ENCODE results near the gene LRRC3.

LRRC3 gene

DNA sequence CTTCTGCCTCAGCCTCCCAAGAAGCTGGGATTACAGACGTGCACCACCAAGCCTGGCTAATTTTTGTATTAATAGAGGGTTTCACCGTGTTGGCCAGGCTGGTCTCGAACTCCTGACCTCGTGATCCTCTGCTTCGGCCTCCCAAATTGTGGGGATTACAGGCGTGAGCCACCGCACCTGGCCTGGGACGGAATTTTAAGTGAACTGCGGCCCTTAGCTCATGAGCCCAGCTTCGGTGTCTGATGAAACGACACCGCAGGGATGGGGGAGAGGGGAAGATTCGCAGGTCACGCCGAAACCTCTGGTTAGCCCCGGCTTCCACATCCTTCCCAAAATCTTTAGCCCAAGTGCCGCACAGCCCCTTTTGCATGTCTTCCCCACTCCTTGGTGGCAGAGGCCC, 39.1 kb downstream of the LRRC3 start (continued):
- TF ChIP-seq, protein P1, sequence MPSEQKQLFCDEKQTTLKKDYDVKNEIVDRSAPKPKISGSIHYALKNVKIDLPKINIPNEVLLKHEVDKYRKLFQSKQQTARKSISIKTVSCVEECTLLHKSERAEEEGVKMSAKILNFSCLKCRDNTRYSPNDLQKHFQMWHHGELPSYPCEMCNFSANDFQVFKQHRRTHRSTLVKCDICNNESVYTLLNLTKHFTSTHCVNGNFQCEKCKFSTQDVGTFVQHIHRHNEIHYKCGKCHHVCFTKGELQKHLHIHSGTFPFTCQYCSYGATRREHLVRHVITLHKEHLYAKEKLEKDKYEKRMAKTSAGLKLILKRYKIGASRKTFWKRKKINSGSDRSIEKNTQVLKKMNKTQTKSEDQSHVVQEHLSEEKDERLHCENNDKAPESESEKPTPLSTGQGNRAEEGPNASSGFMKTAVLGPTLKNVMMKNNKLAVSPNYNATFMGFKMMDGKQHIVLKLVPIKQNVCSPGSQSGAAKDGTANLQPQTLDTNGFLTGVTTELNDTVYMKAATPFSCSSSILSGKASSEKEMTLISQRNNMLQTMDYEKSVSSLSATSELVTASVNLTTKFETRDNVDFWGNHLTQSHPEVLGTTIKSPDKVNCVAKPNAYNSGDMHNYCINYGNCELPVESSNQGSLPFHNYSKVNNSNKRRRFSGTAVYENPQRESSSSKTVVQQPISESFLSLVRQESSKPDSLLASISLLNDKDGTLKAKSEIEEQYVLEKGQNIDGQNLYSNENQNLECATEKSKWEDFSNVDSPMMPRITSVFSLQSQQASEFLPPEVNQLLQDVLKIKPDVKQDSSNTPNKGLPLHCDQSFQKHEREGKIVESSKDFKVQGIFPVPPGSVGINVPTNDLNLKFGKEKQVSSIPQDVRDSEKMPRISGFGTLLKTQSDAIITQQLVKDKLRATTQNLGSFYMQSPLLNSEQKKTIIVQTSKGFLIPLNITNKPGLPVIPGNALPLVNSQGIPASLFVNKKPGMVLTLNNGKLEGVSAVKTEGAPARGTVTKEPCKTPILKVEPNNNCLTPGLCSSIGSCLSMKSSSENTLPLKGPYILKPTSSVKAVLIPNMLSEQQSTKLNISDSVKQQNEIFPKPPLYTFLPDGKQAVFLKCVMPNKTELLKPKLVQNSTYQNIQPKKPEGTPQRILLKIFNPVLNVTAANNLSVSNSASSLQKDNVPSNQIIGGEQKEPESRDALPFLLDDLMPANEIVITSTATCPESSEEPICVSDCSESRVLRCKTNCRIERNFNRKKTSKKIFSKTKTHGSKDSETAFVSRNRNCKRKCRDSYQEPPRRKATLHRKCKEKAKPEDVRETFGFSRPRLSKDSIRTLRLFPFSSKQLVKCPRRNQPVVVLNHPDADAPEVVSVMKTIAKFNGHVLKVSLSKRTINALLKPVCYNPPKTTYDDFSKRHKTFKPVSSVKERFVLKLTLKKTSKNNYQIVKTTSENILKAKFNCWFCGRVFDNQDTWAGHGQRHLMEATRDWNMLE (tag by site-specific recombination; conservative IDR thresholded peaks at IDR 0.05; ENCODE audit: low read depth) = no peak
- TF ChIP-seq ZNF350 (tag by site-specific recombination; IDR thresholded peaks at IDR 0.05) = no peak
- no peak for TF ChIP-seq ZNF514 (tag by site-specific recombination; IDR thresholded peaks at IDR 0.05)
- TF ChIP-seq, protein P2, sequence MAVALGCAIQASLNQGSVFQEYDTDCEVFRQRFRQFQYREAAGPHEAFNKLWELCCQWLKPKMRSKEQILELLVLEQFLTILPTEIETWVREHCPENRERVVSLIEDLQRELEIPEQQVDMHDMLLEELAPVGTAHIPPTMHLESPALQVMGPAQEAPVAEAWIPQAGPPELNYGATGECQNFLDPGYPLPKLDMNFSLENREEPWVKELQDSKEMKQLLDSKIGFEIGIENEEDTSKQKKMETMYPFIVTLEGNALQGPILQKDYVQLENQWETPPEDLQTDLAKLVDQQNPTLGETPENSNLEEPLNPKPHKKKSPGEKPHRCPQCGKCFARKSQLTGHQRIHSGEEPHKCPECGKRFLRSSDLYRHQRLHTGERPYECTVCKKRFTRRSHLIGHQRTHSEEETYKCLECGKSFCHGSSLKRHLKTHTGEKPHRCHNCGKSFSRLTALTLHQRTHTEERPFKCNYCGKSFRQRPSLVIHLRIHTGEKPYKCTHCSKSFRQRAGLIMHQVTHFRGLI (tag by site-specific recombination; IDR thresholded peaks at IDR 0.05) = no peak
- no peak for TF ChIP-seq ZBTB21 (tag by site-specific recombination; IDR thresholded peaks at IDR 0.05)
- no peak for TF ChIP-seq ZNF121 (tag by site-specific recombination; IDR thresholded peaks at IDR 0.05)

DNA sequence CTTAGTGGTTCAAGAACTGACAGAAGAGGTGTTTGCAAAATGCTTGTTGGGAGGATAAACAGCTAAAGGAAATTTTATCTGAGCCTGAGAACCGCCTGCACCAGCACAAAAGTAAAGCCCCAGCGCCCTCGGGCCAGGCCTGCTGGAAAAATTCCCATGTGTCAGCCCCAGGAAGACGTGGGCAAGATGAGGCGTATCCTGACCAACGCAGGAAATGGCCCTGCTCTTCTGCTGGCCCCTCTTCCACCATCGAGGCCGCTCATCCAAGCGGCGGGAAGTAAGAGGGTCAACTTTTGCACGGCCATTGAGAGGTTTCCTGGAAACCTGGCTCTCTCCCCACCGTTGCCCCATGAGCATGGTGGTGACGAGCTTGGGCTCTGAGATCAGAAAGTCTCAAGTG, 39.6 kb downstream of the LRRC3 start:
- H3K4me1 ChIP-seq (ENCODE audit: control insufficient read depth, insufficient read depth, low read length) = no peaks in the 10 kb centered on the region
- TF ChIP-seq, protein P3, sequence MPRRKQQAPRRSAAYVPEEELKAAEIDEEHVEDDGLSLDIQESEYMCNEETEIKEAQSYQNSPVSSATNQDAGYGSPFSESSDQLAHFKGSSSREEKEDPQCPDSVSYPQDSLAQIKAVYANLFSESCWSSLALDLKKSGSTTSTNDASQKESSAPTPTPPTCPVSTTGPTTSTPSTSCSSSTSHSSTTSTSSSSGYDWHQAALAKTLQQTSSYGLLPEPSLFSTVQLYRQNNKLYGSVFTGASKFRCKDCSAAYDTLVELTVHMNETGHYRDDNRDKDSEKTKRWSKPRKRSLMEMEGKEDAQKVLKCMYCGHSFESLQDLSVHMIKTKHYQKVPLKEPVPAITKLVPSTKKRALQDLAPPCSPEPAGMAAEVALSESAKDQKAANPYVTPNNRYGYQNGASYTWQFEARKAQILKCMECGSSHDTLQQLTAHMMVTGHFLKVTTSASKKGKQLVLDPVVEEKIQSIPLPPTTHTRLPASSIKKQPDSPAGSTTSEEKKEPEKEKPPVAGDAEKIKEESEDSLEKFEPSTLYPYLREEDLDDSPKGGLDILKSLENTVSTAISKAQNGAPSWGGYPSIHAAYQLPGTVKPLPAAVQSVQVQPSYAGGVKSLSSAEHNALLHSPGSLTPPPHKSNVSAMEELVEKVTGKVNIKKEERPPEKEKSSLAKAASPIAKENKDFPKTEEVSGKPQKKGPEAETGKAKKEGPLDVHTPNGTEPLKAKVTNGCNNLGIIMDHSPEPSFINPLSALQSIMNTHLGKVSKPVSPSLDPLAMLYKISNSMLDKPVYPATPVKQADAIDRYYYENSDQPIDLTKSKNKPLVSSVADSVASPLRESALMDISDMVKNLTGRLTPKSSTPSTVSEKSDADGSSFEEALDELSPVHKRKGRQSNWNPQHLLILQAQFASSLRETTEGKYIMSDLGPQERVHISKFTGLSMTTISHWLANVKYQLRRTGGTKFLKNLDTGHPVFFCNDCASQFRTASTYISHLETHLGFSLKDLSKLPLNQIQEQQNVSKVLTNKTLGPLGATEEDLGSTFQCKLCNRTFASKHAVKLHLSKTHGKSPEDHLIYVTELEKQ (tag by site-specific recombination; IDR thresholded peaks at IDR 0.05; ENCODE audit: borderline replicate concordance) = no peak
- TF ChIP-seq ZNF76 (tag by site-specific recombination; IDR thresholded peaks at IDR 0.05; ENCODE audit: borderline replicate concordance, low read depth) = no peak
- TF ChIP-seq KLF8 (tag by site-specific recombination; IDR thresholded peaks at IDR 0.05) = no peak
- TF ChIP-seq MYNN (tag by site-specific recombination; IDR thresholded peaks at IDR 0.05; ENCODE audit: borderline replicate concordance) = no peak
- TF ChIP-seq, protein P4, sequence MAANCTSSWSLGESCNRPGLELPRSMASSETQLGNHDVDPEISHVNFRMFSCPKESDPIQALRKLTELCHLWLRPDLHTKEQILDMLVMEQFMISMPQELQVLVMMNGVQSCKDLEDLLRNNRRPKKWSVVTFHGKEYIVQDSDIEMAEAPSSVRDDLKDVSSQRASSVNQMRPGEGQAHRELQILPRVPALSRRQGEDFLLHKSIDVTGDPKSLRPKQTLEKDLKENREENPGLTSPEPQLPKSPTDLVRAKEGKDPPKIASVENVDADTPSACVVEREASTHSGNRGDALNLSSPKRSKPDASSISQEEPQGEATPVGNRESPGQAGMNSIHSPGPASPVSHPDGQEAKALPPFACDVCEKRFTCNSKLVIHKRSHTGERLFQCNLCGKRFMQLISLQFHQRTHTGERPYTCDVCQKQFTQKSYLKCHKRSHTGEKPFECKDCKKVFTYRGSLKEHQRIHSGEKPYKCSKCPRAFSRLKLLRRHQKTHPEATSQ (tag by site-specific recombination; IDR thresholded peaks at IDR 0.05) = no peak
- TF ChIP-seq ZNF529 (tag by site-specific recombination; IDR thresholded peaks at IDR 0.05; ENCODE audit: insufficient replicate concordance) = no peak
- TF ChIP-seq ZNF621 (tag by site-specific recombination; IDR thresholded peaks at IDR 0.05) = no peak
- TF ChIP-seq ZNF768 (tag by site-specific recombination; IDR thresholded peaks at IDR 0.05) = no peak
- no peak for TF ChIP-seq MZF1 (tag by site-specific recombination; IDR thresholded peaks at IDR 0.05; ENCODE audit: borderline replicate concordance)
- TF ChIP-seq, protein P5, sequence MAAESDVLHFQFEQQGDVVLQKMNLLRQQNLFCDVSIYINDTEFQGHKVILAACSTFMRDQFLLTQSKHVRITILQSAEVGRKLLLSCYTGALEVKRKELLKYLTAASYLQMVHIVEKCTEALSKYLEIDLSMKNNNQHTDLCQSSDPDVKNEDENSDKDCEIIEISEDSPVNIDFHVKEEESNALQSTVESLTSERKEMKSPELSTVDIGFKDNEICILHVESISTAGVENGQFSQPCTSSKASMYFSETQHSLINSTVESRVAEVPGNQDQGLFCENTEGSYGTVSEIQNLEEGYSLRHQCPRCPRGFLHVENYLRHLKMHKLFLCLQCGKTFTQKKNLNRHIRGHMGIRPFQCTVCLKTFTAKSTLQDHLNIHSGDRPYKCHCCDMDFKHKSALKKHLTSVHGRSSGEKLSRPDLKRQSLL (tag by site-specific recombination; IDR thresholded peaks at IDR 0.05) = no peak
- TF ChIP-seq ZNF473 (tag by site-specific recombination; IDR thresholded peaks at IDR 0.05) = no peak
- no peak for TF ChIP-seq SCRT2 (tag by site-specific recombination; IDR thresholded peaks at IDR 0.05)
- H3K36me3 ChIP-seq (ENCODE audit: control insufficient read depth in 2 of 2, insufficient read depth in 1 of 2, low read length in 2 of 2) = no peaks in the 10 kb centered on the region
- H3K4me3 ChIP-seq (ENCODE audit: low read depth, low read length) = no peak overlapping the region
- ChIA-PET POLR2A (no interaction called here), CTCF (interaction anchor here (0.8 to 1.7 kb wide), 2 partner anchors 15 to 16 kb away, joined by 4 to 8 read pairs; no protein-coding TSS in a partner anchor)
- no peaks in the 10 kb centered on the region; the same call in 1 of the 2 replicates for H3K9me3 ChIP-seq (ENCODE audit: control insufficient read depth, insufficient read depth, low read depth, low read length)
- H3K27ac ChIP-seq (ENCODE audit: extremely low read depth, low read depth, low read length) = no peak overlapping the region

Measured in HEK293 (cell line).